Testis (tissue), 2 donors: ENCODE data around the gene MRPS7.

Experiments used
- POLR2A ChIP-seq: fragments of 450-650 bp; IDR thresholded peaks from one replicate; pipeline ENCODE4 v1.6.1; 2017; ENCODE audit warnings: antibody characterized with exemption, mild to moderate bottlenecking, moderate library complexity
- TF ChIP-seq, protein P1 (sequence below), 3 experiments: fragments of 450-650 bp in 2 of 3; fragments of 200-600 bp in 1 of 3; sonication (generic) in 1 of 3; IDR thresholded peaks; one replicate each; pipeline ENCODE4 v1.5.1; 2016 to 2019; ENCODE audit warnings: antibody characterized with exemption in 3 of 3, mild to moderate bottlenecking in 2 of 3, moderate library complexity in 1 of 3

- TF ChIP-seq, protein P1, sequence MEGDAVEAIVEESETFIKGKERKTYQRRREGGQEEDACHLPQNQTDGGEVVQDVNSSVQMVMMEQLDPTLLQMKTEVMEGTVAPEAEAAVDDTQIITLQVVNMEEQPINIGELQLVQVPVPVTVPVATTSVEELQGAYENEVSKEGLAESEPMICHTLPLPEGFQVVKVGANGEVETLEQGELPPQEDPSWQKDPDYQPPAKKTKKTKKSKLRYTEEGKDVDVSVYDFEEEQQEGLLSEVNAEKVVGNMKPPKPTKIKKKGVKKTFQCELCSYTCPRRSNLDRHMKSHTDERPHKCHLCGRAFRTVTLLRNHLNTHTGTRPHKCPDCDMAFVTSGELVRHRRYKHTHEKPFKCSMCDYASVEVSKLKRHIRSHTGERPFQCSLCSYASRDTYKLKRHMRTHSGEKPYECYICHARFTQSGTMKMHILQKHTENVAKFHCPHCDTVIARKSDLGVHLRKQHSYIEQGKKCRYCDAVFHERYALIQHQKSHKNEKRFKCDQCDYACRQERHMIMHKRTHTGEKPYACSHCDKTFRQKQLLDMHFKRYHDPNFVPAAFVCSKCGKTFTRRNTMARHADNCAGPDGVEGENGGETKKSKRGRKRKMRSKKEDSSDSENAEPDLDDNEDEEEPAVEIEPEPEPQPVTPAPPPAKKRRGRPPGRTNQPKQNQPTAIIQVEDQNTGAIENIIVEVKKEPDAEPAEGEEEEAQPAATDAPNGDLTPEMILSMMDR (IDR thresholded peaks at IDR 0.05) = no peak
- TF ChIP-seq POLR2A = no peak
Measured at GRCh38 chr17:75301049-75301448, 39.4 kb downstream of the MRPS7 start.
